IMR-90 (cell line): ENCODE results near the gene KDM4E. TPM values are rescaled to one million over a fixed set of nuclear protein-coding genes. Genes with fewer than 3 reads are reported as not detected.

Source experiments
- ATAC-seq: fragments of 200-7000 bp; cut with Tn5 transposase; 2 replicates; pipeline ENCODE4 v1.9.1; 2020; ENCODE audit warnings: low read depth, mild to moderate bottlenecking, moderate library complexity
- BruUV-seq: library from RNA; stranded (reverse); fragments of 400-500 nt; replicated peaks from 2 replicates; lab custom pipeline; 2021; lab: Mats Ljungman, UMichigan
- CTCF ChIA-PET: fragments of 300-600 bp; formaldehyde crosslinking; extraction: SDS; loops from one replicate; lab custom pipeline; 2021; ENCODE audit warnings: antibody characterized with exemption; lab: Yijun Ruan, JAX
- POLR2A ChIA-PET: fragments of 300-600 bp; sonication (Branson Sonifier 250); formaldehyde crosslinking; loops from one replicate; lab custom pipeline; 2022; ENCODE audit warnings: antibody characterized with exemption; ENCODE audit not compliant: unreplicated experiment; lab: Charles Lee
- DNase-seq: peaks from one replicate; pipeline ENCODE4 v3.0.0; 2013
- H2AFZ ChIP-seq: replicated peaks from 2 replicates; pipeline ENCODE3; 2013; ENCODE audit warnings: low read length, mild to moderate bottlenecking; ENCODE audit not compliant: poor library complexity
- H2AK5ac ChIP-seq: 2 replicates; pipeline ENCODE4 v1.6.1; 2013; ENCODE audit warnings: low read depth, low read length, inconsistent platforms
- H2AK9ac ChIP-seq: replicated peaks from 2 replicates; pipeline ENCODE3; 2013; ENCODE audit warnings: mild to moderate bottlenecking, low read depth, low read length, moderate library complexity; ENCODE audit not compliant: poor library complexity
- H2BK120ac ChIP-seq: 2 replicates; pipeline ENCODE4 v1.6.1; 2013; ENCODE audit warnings: low read depth, low read length, inconsistent platforms
- H2BK15ac ChIP-seq: 3 replicates; pipeline ENCODE4 v1.6.1; 2013; ENCODE audit warnings: low read depth, low read length, inconsistent platforms
- H2BK20ac ChIP-seq: 2 replicates; pipeline ENCODE4 v1.6.1; 2013; ENCODE audit warnings: low read depth, mild to moderate bottlenecking, inconsistent platforms, low read length, moderate library complexity
- H2BK5ac ChIP-seq: 2 replicates; pipeline ENCODE4 v1.6.1; 2013; ENCODE audit warnings: mild to moderate bottlenecking, low read depth, low read length, inconsistent platforms; ENCODE audit not compliant: poor library complexity, severe bottlenecking
- H3K14ac ChIP-seq: replicated peaks from 2 replicates; pipeline ENCODE4 v1.6.1; 2013; ENCODE audit warnings: low read depth, low read length, inconsistent platforms
- H3K18ac ChIP-seq: 2 replicates; pipeline ENCODE4 v1.6.1; 2013; ENCODE audit warnings: low read depth, low read length, control low read depth
- H3K23ac ChIP-seq: 2 replicates; pipeline ENCODE4 v1.6.1; 2013; ENCODE audit warnings: low read depth, low read length, inconsistent platforms
- H3K27ac ChIP-seq: 2 replicates; pipeline ENCODE4 v1.5.1; 2013; ENCODE audit warnings: mild to moderate bottlenecking, control low read depth, low read length; ENCODE audit not compliant: insufficient read depth
- H3K27me3 ChIP-seq: 2 replicates; pipeline ENCODE4 v1.6.1; 2013; ENCODE audit warnings: low read length; ENCODE audit not compliant: control insufficient read depth, insufficient read depth
- H3K36me3 ChIP-seq: 2 replicates; pipeline ENCODE4 v1.6.1; 2013; ENCODE audit warnings: low read length, mixed read lengths; ENCODE audit not compliant: control insufficient read depth, insufficient read depth
- H3K4ac ChIP-seq: 2 replicates; pipeline ENCODE4 v1.6.1; 2013; ENCODE audit warnings: low read depth, low read length, inconsistent platforms
- H3K4me1 ChIP-seq: 2 replicates; pipeline ENCODE4 v1.6.1; 2013; ENCODE audit warnings: low read length, mixed read lengths; ENCODE audit not compliant: control insufficient read depth, insufficient read depth
- H3K4me2 ChIP-seq: 2 replicates; pipeline ENCODE4 v1.6.1; 2013; ENCODE audit warnings: low read depth, mild to moderate bottlenecking, control low read depth, low read length, moderate library complexity
- H3K4me3 ChIP-seq: 2 replicates; pipeline ENCODE4 v1.5.1; 2013; ENCODE audit warnings: low read depth, mild to moderate bottlenecking, control low read depth, low read length, moderate library complexity; ENCODE audit not compliant: insufficient read depth
- H3K56ac ChIP-seq: 2 replicates; pipeline ENCODE4 v1.6.1; 2013; ENCODE audit warnings: low read length, inconsistent platforms; ENCODE audit not compliant: insufficient read depth; ENCODE audit errors: extremely low read depth
- H3K79me1 ChIP-seq, 2 experiments: 2 replicates each; pipeline ENCODE4 v1.6.1; 2013; ENCODE audit warnings: low read length in 2 of 2, inconsistent platforms in 1 of 2, low read depth in 1 of 2
- H3K9ac ChIP-seq: 2 replicates; pipeline ENCODE4 v1.6.1; 2013; ENCODE audit warnings: low read depth, low read length, control low read depth
- H3K9me1 ChIP-seq: 2 replicates; pipeline ENCODE4 v1.6.1; 2013; ENCODE audit warnings: low read length, inconsistent platforms; ENCODE audit not compliant: insufficient read depth
- H3K9me3 ChIP-seq: 2 replicates; pipeline ENCODE4 v1.6.1; 2013; ENCODE audit warnings: low read length; ENCODE audit not compliant: control insufficient read depth, insufficient read depth
- H4K20me1 ChIP-seq: 2 replicates; pipeline ENCODE4 v1.6.1; 2013; ENCODE audit warnings: low read length, inconsistent platforms; ENCODE audit not compliant: insufficient read depth
- H4K5ac ChIP-seq: 2 replicates; pipeline ENCODE4 v1.6.1; 2013; ENCODE audit warnings: mild to moderate bottlenecking, low read depth, low read length, control low read depth
- H4K8ac ChIP-seq, 2 experiments: 2 replicates each; pipeline ENCODE4 v1.6.1; 2013; ENCODE audit warnings: low read depth in 2 of 2, low read length in 2 of 2, control low read depth in 1 of 2, inconsistent platforms in 1 of 2
- H4K91ac ChIP-seq: 2 replicates; pipeline ENCODE4 v1.6.1; 2013; ENCODE audit warnings: low read depth, low read length, inconsistent platforms; ENCODE audit not compliant: insufficient read depth
- BHLHE40 ChIP-seq: fragments of 150-350 bp; IDR thresholded peaks from 2 replicates; pipeline ENCODE4 v1.6.1; 2016; ENCODE audit warnings: mild to moderate bottlenecking, low read depth, low read length
- CEBPB ChIP-seq: IDR thresholded peaks from 2 replicates; pipeline ENCODE4 v1.6.1; 2012; ENCODE audit warnings: low read depth, low read length, improper control_type of control experiment
- CHD1 ChIP-seq: IDR thresholded peaks from 2 replicates; pipeline ENCODE4 v1.6.1; 2012; ENCODE audit warnings: low read depth, low read length, improper control_type of control experiment
- FOS ChIP-seq: fragments of 150-350 bp; IDR thresholded peaks from 2 replicates; pipeline ENCODE4 v1.6.1; 2016; ENCODE audit warnings: low read depth, low read length
- MAFK ChIP-seq: IDR thresholded peaks from 2 replicates; pipeline ENCODE4 v1.6.1; 2012; ENCODE audit warnings: low read depth, low read length, improper control_type of control experiment
- MAZ ChIP-seq: IDR thresholded peaks from 2 replicates; pipeline ENCODE4 v1.6.1; 2012; ENCODE audit warnings: low read depth, mild to moderate bottlenecking, low read length, improper control_type of control experiment, moderate library complexity, borderline replicate concordance
- MXI1 ChIP-seq: IDR thresholded peaks from 2 replicates; pipeline ENCODE4 v1.6.1; 2012; ENCODE audit warnings: low read depth, mild to moderate bottlenecking, low read length, moderate library complexity, borderline replicate concordance
- NFE2L2 ChIP-seq: fragments of 150-350 bp; IDR thresholded peaks from 2 replicates; pipeline ENCODE4 v1.6.1; 2016; ENCODE audit warnings: low read depth, mild to moderate bottlenecking, low read length
- POLR2A ChIP-seq: IDR thresholded peaks from 2 replicates; pipeline ENCODE4 v1.6.1; 2012; ENCODE audit warnings: mild to moderate bottlenecking, low read depth, low read length
- RAD21 ChIP-seq: IDR thresholded peaks from 2 replicates; pipeline ENCODE4 v1.6.1; 2012; ENCODE audit warnings: low read length, improper control_type of control experiment
- RCOR1 ChIP-seq: IDR thresholded peaks from 2 replicates; pipeline ENCODE4 v1.6.1; 2012; ENCODE audit warnings: mild to moderate bottlenecking, low read length, improper control_type of control experiment; ENCODE audit not compliant: insufficient replicate concordance
- RFX5 ChIP-seq: IDR thresholded peaks from 2 replicates; pipeline ENCODE4 v1.8.0; 2012; ENCODE audit warnings: low read depth, mild to moderate bottlenecking, low read length, moderate library complexity
- SMC3 ChIP-seq: fragments of 150-350 bp; IDR thresholded peaks from 2 replicates; pipeline ENCODE4 v1.6.1; 2016; ENCODE audit warnings: low read depth, mild to moderate bottlenecking, antibody characterized with exemption, low read length, moderate library complexity
- WGBS, 2 experiments: methylation state at CpG; one replicate each; pipeline versions ENCODE4 v1.1.5 to v1.1.7; 2013; ENCODE audit warnings: missing lambda C conversion rate in 2 of 2; ENCODE audit not compliant: insufficient read length in 1 of 2; ENCODE audit errors: extremely low coverage in 2 of 2; 5-methylcytosine and 5-hydroxymethylcytosine counted together
- dilution Hi-C: fragments of 300-500 bp; cut with HindIII; formaldehyde crosslinking; loops from one replicate; pipeline ENCODE4 v1.14.3; 2018; ENCODE audit warnings: low sequenced_read_pairs; ENCODE audit not compliant: unreplicated experiment
- in situ Hi-C: fragments of 300-500 bp; cut with MboI; formaldehyde crosslinking; loops from 3 replicates; pipeline ENCODE4 v1.14.3; 2019; ENCODE audit warnings: low sequenced_read_pairs, inconsistent platforms, mixed read lengths
- intact Hi-C: fragments of 100-400 bp; cut with micrococcal nuclease; formaldehyde crosslinking; loops from 2 replicates; pipeline ENCODE4 v1.10.0; 2022
- polyA plus RNA-seq, 3 experiments: library from polyadenylated mRNA; depleted of rRNA; stranded (reverse); fragments of >200 nt; gene quantifications; 2 replicates each; pipeline ENCODE4 v1.2.3, GENCODE V29; 2012; ENCODE audit warnings: low replicate concordance in 1 of 3
- total RNA-seq: library from RNA; depleted of rRNA; stranded (reverse); fragments of >200 nt; gene quantifications from 2 replicates; pipeline ENCODE4 v1.2.3, GENCODE V29; 2012
- TF ChIP-seq, protein P1 (sequence below): fragments of 150-350 bp; IDR thresholded peaks from 2 replicates; pipeline ENCODE4 v1.6.1; 2016; ENCODE audit warnings: low read depth, mild to moderate bottlenecking, low read length, moderate library complexity, borderline replicate concordance
- TF ChIP-seq, protein P2 (sequence below): conservative IDR thresholded peaks from 2 replicates; pipeline ENCODE4 v1.5.1; 2012; ENCODE audit warnings: mild to moderate bottlenecking, low read depth, low read length, improper control_type of control experiment
- TF ChIP-seq, protein P3 (sequence below): fragments of 150-350 bp; IDR thresholded peaks from 2 replicates; pipeline ENCODE4 v1.6.1; 2017; ENCODE audit warnings: mild to moderate bottlenecking, antibody characterized with exemption, low read length, low read depth

The KDM4E gene
- total and polyA plus RNA-seq, 2 of the 4 experiments (the other 2 are of a cell fraction), result not detected

DNA sequence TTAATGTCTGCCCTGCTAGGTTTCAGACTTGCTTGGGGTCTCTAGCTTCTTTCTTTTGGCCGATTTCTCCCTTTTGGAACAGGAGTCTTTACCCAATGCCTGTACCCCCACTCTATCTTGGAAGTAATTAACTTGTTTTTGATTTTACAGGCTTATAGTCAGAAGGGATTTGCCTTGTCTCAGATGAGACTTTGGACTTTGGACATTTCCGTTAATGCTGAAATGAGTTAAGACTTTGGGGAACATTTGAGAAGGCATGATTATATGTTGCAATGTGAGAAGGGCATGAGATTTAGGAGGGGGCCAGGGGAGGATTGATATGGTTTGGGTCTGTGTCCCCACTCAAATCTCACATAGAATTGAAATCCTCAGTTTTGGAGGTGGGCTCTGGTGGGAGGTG lies 29.3 kb downstream of the KDM4E start:
- ChIA-PET CTCF (no interaction called here), POLR2A (no interaction called here)
- dilution Hi-C loops, result no loop called here

More for the DNA sequence above, 29.3 kb downstream of the KDM4E start:
- Histone ChIP-seq H3K4me1 (no peaks in the 10 kb centered on the region), H2AFZ (no peak overlapping the region), H3K23ac (no peak overlapping the region), H4K5ac (no peak overlapping the region), H3K14ac (no peak overlapping the region), H2BK120ac (no peak overlapping the region), H3K27me3 (peaks cover 9% of the 10 kb centered on the region), H4K8ac (no peak overlapping the region), H3K18ac (no peak overlapping the region), H2BK20ac (no peak overlapping the region), H4K20me1 (no peaks in the 10 kb centered on the region), H2AK9ac (no peak overlapping the region), H2AK5ac (no peak overlapping the region), H3K56ac (no peak overlapping the region), H3K79me1 (no peaks in the 10 kb centered on the region), H2BK15ac (no peak overlapping the region), H3K36me3 (no peaks in the 10 kb centered on the region), H3K27ac (no peak overlapping the region), H4K91ac (no peak overlapping the region), H3K4me2 (no peak overlapping the region), H3K4ac (no peak overlapping the region), H3K9me3 (no peaks in the 10 kb centered on the region), H3K4me3 (no peak overlapping the region), H3K9me1 (0 out of 2 replicates have a peak, but pooled peaks cover 3% of the 10 kb centered on the region), H3K9ac (no peak overlapping the region), H2BK5ac (no peak overlapping the region)
- ATAC-seq (no peak), DNase-seq (no peak)
- TF ChIP-seq NFE2L2, result no peak
- TF ChIP-seq, protein P1, sequence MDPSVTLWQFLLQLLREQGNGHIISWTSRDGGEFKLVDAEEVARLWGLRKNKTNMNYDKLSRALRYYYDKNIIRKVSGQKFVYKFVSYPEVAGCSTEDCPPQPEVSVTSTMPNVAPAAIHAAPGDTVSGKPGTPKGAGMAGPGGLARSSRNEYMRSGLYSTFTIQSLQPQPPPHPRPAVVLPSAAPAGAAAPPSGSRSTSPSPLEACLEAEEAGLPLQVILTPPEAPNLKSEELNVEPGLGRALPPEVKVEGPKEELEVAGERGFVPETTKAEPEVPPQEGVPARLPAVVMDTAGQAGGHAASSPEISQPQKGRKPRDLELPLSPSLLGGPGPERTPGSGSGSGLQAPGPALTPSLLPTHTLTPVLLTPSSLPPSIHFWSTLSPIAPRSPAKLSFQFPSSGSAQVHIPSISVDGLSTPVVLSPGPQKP, result no peak
- no peak for TF ChIP-seq SMC3
- TF ChIP-seq CHD1, result no peak
- no peak for TF ChIP-seq MAZ
- TF ChIP-seq BHLHE40, result no peak
- TF ChIP-seq, protein P2, sequence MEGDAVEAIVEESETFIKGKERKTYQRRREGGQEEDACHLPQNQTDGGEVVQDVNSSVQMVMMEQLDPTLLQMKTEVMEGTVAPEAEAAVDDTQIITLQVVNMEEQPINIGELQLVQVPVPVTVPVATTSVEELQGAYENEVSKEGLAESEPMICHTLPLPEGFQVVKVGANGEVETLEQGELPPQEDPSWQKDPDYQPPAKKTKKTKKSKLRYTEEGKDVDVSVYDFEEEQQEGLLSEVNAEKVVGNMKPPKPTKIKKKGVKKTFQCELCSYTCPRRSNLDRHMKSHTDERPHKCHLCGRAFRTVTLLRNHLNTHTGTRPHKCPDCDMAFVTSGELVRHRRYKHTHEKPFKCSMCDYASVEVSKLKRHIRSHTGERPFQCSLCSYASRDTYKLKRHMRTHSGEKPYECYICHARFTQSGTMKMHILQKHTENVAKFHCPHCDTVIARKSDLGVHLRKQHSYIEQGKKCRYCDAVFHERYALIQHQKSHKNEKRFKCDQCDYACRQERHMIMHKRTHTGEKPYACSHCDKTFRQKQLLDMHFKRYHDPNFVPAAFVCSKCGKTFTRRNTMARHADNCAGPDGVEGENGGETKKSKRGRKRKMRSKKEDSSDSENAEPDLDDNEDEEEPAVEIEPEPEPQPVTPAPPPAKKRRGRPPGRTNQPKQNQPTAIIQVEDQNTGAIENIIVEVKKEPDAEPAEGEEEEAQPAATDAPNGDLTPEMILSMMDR, result no peak
- TF ChIP-seq FOS, result no peak
- TF ChIP-seq MAFK, result no peak
- no peak for TF ChIP-seq CEBPB
- no peak for TF ChIP-seq POLR2A
- no peak for TF ChIP-seq MXI1
- TF ChIP-seq, protein P3, sequence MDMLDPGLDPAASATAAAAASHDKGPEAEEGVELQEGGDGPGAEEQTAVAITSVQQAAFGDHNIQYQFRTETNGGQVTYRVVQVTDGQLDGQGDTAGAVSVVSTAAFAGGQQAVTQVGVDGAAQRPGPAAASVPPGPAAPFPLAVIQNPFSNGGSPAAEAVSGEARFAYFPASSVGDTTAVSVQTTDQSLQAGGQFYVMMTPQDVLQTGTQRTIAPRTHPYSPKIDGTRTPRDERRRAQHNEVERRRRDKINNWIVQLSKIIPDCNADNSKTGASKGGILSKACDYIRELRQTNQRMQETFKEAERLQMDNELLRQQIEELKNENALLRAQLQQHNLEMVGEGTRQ, result no peak
- no peak for TF ChIP-seq RFX5
- no peak for TF ChIP-seq RAD21
- TF ChIP-seq RCOR1, result no peak
- intact Hi-C loops, result no loop called here
- in situ Hi-C loops, result loop anchor here (25.0 kb wide), 1 partner anchor 1383 kb away; no protein-coding TSS in a partner anchor
- WGBS, 2 experiments, result no CpG with 5 or more reads among the region's 2 CpGs
- no TSS peak for BruUV-seq
